ENCODE measurements around the gene SALL4.

- TF ChIP-seq, protein P1, sequence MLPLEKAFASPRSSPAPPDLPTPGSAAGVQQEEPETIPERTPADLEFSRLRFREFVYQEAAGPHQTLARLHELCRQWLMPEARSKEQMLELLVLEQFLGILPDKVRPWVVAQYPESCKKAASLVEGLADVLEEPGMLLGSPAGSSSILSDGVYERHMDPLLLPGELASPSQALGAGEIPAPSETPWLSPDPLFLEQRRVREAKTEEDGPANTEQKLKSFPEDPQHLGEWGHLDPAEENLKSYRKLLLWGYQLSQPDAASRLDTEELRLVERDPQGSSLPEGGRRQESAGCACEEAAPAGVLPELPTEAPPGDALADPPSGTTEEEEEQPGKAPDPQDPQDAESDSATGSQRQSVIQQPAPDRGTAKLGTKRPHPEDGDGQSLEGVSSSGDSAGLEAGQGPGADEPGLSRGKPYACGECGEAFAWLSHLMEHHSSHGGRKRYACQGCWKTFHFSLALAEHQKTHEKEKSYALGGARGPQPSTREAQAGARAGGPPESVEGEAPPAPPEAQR (tag by site-specific recombination; IDR thresholded peaks at IDR 0.05), result no peak
- TF ChIP-seq ZBTB21 (tag by site-specific recombination; IDR thresholded peaks at IDR 0.05) (no peak), ZNF423 (tag by site-specific recombination; IDR thresholded peaks at IDR 0.05) (no peak)
These were observed 4.8 kb downstream of the SALL4 start for GRCh38 chr20:51797357-51798025.

All from HEK293 (cell line).